Right forelimb (tissue), 1 donor: ENCODE data around the gene DAB1.
"Not testable (repeated sequence)": the region's sequence is repeated elsewhere in the genome, so short reads cannot be mapped to it uniquely, and the experiment has no call there.

Experiments used
- DNase-seq: peaks from one replicate; pipeline ENCODE4 v3.0.0-alpha.2; 2018

Gene DAB1

DNA sequence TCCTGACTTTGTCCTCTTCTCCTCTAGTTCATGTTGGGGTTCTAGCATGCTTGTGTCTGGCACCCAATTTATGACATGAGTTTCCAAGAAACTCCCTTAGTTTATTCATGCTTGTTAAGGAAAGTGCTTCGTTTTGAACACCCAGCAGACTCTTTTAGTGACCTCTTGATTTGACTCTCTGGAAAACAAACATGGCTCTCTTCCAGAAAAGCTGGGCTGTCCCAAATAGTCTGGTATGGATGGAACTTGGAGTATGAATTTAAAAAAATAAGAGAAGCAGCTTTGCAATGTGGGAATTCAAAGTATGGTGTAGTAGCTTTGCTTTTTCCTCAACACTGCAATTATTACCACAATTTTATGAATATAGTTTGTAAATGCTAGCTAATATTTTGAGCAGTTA, 314.6 kb downstream of the DAB1 start:
- DNase-seq, result no peak

DNA sequence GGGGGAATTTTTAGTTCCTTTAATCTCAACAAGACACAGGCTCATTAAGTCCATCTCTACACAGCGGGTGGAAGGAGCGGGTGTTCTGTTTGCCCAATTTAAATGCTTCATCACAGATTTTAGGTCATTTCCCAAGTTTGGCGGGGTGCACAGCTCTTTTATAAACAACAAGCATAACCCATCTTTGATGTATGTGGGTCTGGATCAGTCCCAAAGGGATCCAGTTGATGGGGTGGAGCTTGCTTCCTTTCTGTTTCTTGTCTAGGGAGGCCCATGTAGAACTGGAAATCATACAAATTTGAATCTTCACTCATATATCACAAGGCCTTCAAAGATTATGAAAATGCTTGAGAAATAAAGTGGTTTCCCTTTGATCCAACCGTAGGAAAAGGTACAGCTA, 317.6 kb downstream of the DAB1 start:
- no peak for DNase-seq

- DNase-seq, result no peak
Observed at GRCh38 chr1:57102561-57103326, 321.1 kb downstream of the DAB1 start.

DNA sequence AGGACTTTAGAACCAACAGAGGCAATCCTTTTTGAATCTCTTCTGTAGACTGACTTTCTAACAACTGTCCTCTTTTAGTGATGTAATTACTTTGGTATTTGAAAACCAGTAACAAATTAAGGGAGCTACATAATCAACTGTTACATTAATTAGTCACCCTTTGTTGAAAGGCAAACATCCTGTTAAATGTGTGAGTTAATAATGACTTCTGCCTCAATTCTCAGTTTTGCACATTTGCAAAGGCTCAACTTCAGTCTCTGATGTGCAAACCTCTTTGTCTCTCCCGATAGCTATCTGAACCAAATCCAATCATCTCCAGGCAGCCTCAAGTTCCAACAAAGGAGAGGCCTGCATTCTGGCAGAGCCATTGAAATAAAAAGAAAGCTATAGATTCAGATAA, 322.7 kb downstream of the DAB1 start:
- DNase-seq, result no peak

- DNase-seq, result no peak
Observed at GRCh38 chr1:57094749-57095148, 329.1 kb downstream of the DAB1 start.

- DNase-seq, result no peak
Observed at GRCh38 chr1:57093122-57093521, 330.7 kb downstream of the DAB1 start.

DNA sequence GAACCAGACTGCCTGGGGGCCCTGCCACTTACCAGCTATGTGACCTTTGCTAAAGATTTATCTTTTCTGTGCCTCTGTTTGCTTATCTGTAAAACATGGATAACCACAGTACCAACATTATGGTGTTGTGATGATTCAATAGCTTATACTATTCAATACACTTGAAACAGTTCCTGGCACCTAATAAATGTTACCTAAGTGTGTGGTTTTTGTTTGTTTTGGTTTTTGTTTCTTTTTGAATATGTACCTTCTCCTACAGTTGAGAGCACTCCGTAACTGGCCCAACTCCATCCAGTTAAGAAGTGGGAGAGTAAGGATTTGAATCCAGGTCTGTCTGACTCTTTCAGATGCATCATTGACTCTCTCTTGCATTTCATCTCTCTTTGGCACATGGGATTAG, 332.2 kb downstream of the DAB1 start:
- DNase-seq, result no peak

GRCh38 chr1:57089855-57090254, 334.0 kb downstream of the DAB1 start:
- DNase-seq, result no peak

DNA sequence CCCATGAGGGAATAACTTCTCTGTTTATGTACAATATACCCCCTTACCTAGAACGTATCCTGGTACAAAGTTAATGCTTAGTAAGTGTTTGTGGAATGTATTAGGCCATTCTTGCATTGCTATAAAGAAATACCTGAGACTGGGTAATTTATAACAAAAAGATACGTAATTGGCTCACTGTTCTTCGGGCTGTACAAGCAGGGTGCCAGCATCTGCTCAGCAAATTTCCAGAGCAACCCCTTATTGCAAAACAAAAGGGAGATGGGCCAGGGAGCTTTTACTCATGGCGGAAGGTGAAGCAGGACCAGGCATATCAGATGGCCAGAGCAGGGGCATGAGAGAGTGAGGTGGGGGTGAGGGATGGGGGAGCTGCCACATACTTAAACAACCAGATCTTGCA, 334.6 kb downstream of the DAB1 start:
- DNase-seq, result no peak

DNA sequence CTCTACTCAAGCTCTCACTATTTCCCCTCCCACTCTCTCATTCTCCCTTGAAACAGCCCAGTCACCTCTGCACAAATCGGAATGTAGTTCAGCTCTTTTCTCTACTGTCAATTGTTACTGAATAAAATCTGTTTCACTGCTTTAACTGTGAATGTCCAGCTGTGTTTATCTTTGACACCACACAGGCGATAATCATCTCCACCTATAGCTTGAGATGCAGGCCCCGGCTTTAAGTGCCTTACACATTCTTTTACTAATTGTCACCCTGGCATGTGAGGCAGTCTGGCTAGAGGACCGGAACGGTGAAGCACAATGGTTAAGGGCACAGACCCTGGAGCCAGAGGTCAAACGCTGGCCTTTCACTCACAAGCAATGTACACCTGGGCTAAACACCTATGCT, 335.2 kb downstream of the DAB1 start:
- DNase-seq, result no peak

DNA sequence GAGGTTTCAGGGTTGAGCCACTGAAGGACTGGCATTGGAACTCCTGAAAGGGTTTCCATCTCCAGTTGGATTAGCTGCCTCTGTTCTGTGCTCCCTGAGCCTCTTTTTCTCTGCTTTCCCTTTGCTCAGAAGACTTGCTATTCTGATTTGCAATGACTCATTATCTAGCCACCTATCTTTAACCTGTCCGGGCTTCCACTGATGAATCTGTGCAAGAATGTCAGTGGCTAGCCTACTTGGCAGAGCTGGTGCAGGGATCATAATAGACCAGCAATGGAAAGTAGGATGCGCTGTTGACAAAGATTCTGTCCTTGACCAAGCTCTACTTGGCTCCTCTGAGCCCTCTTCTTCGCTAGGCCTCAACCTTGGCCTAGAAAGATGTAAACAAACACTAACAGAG, 336.2 kb downstream of the DAB1 start:
- not testable (repeated sequence) for DNase-seq

GRCh38 chr1:57086154-57086553, 337.7 kb downstream of the DAB1 start:
- DNase-seq, result no peak

GRCh38 chr1:57084701-57085100, 339.2 kb downstream of the DAB1 start:
- DNase-seq, result no peak

- no peak for DNase-seq
Observed at GRCh38 chr1:57082711-57083439, 341.0 kb downstream of the DAB1 start.

DNA sequence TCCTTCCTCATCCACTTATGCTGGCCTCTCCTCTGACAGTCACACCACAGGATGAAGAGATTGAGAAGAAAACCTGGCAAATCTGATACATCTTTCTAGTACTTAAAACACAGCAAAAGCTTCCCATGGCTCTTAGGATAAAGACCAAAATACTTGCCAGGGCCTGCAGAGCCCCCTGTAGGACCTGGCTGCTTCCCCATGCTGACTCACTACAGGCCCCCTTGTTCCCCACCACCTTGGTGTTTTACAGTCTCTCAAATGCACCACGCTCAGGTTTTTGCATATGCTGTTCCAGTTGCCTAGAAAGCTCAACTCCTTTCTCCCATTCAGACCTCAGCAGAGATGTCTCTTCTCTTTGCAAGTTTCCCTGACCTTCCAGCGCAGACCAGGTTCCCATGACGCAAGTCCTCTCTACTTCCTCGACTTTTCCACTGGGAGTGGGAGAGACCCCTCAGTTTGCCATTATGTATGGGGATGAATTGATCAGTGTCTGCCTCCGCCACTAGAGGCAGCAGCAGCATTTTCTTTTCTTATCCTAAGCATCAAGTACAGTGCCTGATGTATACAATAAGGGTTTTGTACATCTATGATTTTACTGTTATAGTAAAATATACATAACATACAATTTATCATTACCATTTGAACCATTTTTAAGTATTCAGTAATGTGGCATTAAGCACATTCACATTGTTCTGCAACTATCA, 344.3 kb downstream of the DAB1 start:
- DNase-seq, result no peak

GRCh38 chr1:57072401-57073110, 351.3 kb downstream of the DAB1 start:
- no peak for DNase-seq

DNA sequence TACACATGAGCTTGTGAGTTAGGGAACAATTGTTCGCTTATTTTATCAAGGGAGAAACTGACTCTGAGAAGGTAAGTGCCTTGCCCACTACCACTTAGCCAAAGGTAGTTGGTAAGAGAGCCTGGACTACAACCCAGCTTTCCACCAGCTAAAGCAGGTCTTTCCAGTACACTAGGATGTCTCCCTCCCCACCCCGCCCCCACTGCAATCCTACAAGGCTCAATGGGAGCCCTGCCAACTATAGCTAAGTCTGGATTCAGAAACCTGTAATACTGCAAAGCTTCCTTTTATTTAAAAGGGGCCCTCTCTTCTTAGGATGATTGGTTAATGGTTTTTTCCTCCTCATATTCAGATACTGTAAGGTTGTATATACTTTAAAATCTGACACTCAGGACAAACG, 356.0 kb downstream of the DAB1 start:
- DNase-seq, result no peak

- DNase-seq, result no peak
Observed at GRCh38 chr1:57066980-57067610, 356.8 kb downstream of the DAB1 start.

DNA sequence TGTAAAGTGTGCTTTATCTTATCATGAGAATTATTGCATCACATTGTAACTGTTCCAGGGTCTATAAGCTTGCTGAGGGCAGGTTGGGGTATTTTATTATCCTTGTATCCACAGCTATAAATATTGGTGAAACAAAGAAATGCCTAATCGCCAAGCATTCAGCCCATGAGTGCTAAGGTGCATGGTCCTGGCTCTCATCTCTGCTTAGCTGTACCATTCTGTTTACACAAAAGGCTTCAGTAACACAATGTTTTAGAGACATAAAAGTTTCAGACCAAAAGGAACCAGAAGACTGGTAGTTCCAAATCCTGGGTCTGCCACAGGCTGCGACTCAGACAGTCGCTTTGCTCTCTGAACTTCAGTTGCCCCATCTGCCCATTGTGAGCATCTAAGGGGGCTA, 358.4 kb downstream of the DAB1 start:
- DNase-seq, result no peak

GRCh38 chr1:57064379-57065140, 359.3 kb downstream of the DAB1 start:
- no peak for DNase-seq

DNA sequence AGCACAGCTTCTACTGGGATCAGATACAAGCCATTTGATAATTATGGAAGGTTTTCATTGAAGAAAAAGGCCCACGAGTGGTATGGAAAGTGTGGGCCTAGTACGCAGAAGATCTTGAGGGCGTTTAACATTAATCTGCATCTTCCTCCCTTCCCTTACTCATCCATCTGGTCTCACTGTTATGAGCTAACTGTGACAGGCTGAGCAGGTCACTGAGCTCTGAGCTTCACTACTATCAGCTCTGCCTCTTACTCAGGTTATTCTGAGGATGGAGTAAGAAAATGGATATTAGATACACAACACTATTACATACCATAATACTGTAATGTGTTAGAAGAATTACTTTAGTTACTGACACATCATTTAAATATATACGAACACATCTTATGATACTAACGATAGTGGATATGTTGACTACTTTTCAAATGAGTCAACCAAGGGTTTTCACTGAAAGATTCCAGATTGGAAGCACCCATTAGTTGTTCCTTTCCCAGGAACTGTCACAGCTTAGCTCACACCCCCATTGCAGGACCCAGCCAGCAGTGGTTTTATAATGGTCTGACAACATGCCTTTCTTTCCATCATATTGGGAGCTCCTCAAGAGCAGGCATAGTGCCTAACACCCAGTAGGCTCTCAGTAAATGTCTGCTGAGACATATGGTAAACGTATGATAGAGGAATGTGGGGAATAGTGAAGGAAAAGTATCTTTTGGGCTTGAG, 360.3 kb downstream of the DAB1 start:
- DNase-seq, result no peak
